ENCODE measurements around the gene CRYBG2. TPM values are rescaled to one million over a fixed set of nuclear protein-coding genes. Genes with fewer than 3 reads are reported as not detected.
"Not testable (repeated sequence)": the region's sequence is repeated elsewhere in the genome, so short reads cannot be mapped to it uniquely, and the experiment has no call there.

The CRYBG2 gene
- total and polyA plus RNA-seq, 5 donors, result not detected

GRCh38 chr1:26305667-26306289 is 48.2 kb downstream of the CRYBG2 start:
- no peaks in the 10 kb centered on the region for H3K9me3 ChIP-seq (ENCODE audit: control insufficient read depth, low read length)
- peaks cover 6% of the 10 kb centered on the region for H3K4me1 ChIP-seq (ENCODE audit: control insufficient read depth, insufficient read depth, low read length)
- DNase-seq (peak in 1 of 3 donors; percentile 33), ATAC-seq (no peak)
- intact Hi-C loops (cut with DNase I), result no loop called here
- H3K27me3 ChIP-seq (ENCODE audit: control insufficient read depth, insufficient read depth), result no peaks in the 10 kb centered on the region
- WGBS, result 34% methylated on average over 8 of the region's 8 CpGs
- peak overlapping the region; percentile 57 for H3K4me3 ChIP-seq (ENCODE audit: low read length)
- peak overlapping the region; percentile 23 for H3K27ac ChIP-seq (ENCODE audit: low read length)

GRCh38 chr1:26302733-26303405 is 51.1 kb downstream of the CRYBG2 start:
- intact Hi-C loops (cut with DNase I), result no loop called here

GRCh38 chr1:26300578-26301275 is 53.2 kb downstream of the CRYBG2 start:
- H3K27me3 ChIP-seq (ENCODE audit: control insufficient read depth, insufficient read depth), result no peaks in the 10 kb centered on the region
- 89% methylated on average over 11 of the region's 11 CpGs for WGBS
- no peak overlapping the region for H3K27ac ChIP-seq (ENCODE audit: low read length)
- H3K9me3 ChIP-seq (ENCODE audit: control insufficient read depth, low read length), result no peaks in the 10 kb centered on the region
- no peak overlapping the region for H3K4me3 ChIP-seq (ENCODE audit: low read length)
- H3K4me1 ChIP-seq (ENCODE audit: control insufficient read depth, insufficient read depth, low read length), result no peaks in the 10 kb centered on the region
- intact Hi-C loops (cut with DNase I), result no loop called here
- DNase-seq (peak in 2 of 3 donors; percentile 45 to 54), ATAC-seq (no peak)

More at GRCh38 chr1:26302733-26303405, 51.1 kb downstream of the CRYBG2 start:
- H3K9me3 ChIP-seq (ENCODE audit: control insufficient read depth, low read length), result no peaks in the 10 kb centered on the region
- H3K4me1 ChIP-seq (ENCODE audit: control insufficient read depth, insufficient read depth, low read length), result peaks cover 6% of the 10 kb centered on the region
- no peak overlapping the region for H3K27ac ChIP-seq (ENCODE audit: low read length)
- 57% methylated on average over 8 of the region's 8 CpGs for WGBS
- DNase-seq, result peak in 1 of 3 donors; percentile 36
- H3K27me3 ChIP-seq (ENCODE audit: control insufficient read depth, insufficient read depth), result no peaks in the 10 kb centered on the region
- peak in 1 of 2 donors; percentile 50 for ATAC-seq
- no peak overlapping the region for H3K4me3 ChIP-seq (ENCODE audit: low read length)

- Histone ChIP-seq H3K4me3 (ENCODE audit: low read length) (no peak overlapping the region), H3K4me1 (ENCODE audit: control insufficient read depth, insufficient read depth, low read length) (no peaks in the 10 kb centered on the region), H3K9me3 (ENCODE audit: control insufficient read depth, low read length) (no peaks in the 10 kb centered on the region), H3K27ac (ENCODE audit: low read length) (no peak overlapping the region), H3K27me3 (ENCODE audit: control insufficient read depth, insufficient read depth) (no peaks in the 10 kb centered on the region)
- peak in 1 of 3 donors; percentile 17 for DNase-seq
- intact Hi-C loops (cut with DNase I), result no loop called here
- no peak for ATAC-seq
- 72% methylated on average over 6 of the region's 6 CpGs for WGBS
Observed at GRCh38 chr1:26297791-26298124, 56.2 kb downstream of the CRYBG2 start.

GRCh38 chr1:26297057-26297790 is 56.7 kb downstream of the CRYBG2 start:
- intact Hi-C loops (cut with DNase I), result no loop called here
- ATAC-seq (no peak), DNase-seq (peak in 1 of 3 donors; percentile 13)
- Histone ChIP-seq H3K9me3 (ENCODE audit: control insufficient read depth, low read length) (no peaks in the 10 kb centered on the region), H3K4me1 (ENCODE audit: control insufficient read depth, insufficient read depth, low read length) (no peaks in the 10 kb centered on the region), H3K4me3 (ENCODE audit: low read length) (no peak overlapping the region), H3K27ac (ENCODE audit: low read length) (no peak overlapping the region), H3K27me3 (ENCODE audit: control insufficient read depth, insufficient read depth) (no peaks in the 10 kb centered on the region)
- WGBS, result 91% methylated on average over 12 of the region's 12 CpGs

- Histone ChIP-seq H3K27ac (ENCODE audit: low read length) (no peak overlapping the region), H3K9me3 (ENCODE audit: control insufficient read depth, low read length) (no peaks in the 10 kb centered on the region), H3K4me3 (ENCODE audit: low read length) (no peak overlapping the region), H3K4me1 (ENCODE audit: control insufficient read depth, insufficient read depth, low read length) (no peaks in the 10 kb centered on the region), H3K27me3 (ENCODE audit: control insufficient read depth, insufficient read depth) (no peaks in the 10 kb centered on the region)
- intact Hi-C loops (cut with DNase I), result no loop called here
- DNase-seq, result peak in 1 of 3 donors; percentile 19
- WGBS, result 91% methylated on average over 16 of the region's 16 CpGs
- no peak for ATAC-seq
Observed at GRCh38 chr1:26296340-26297056, 57.4 kb downstream of the CRYBG2 start.

- ATAC-seq (no peak), DNase-seq (peak in 1 of 3 donors; percentile 41)
- Histone ChIP-seq H3K4me1 (ENCODE audit: control insufficient read depth, insufficient read depth, low read length) (no peaks in the 10 kb centered on the region), H3K27ac (ENCODE audit: low read length) (no peak overlapping the region), H3K9me3 (ENCODE audit: control insufficient read depth, low read length) (no peaks in the 10 kb centered on the region), H3K27me3 (ENCODE audit: control insufficient read depth, insufficient read depth) (no peaks in the 10 kb centered on the region), H3K4me3 (ENCODE audit: low read length) (no peak overlapping the region)
- 88% methylated on average over 22 of the region's 22 CpGs for WGBS
- intact Hi-C loops (cut with DNase I), result no loop called here
Observed at GRCh38 chr1:26295194-26296138, 58.5 kb downstream of the CRYBG2 start.

- H3K27ac ChIP-seq (ENCODE audit: low read length), result no peak overlapping the region
- ATAC-seq (no peak), DNase-seq (peak in 1 of 3 donors; percentile 16)
- no peaks in the 10 kb centered on the region for H3K27me3 ChIP-seq (ENCODE audit: control insufficient read depth, insufficient read depth)
- intact Hi-C loops (cut with DNase I), result no loop called here
- no peaks in the 10 kb centered on the region for H3K9me3 ChIP-seq (ENCODE audit: control insufficient read depth, low read length)
- H3K4me1 ChIP-seq (ENCODE audit: control insufficient read depth, insufficient read depth, low read length), result no peaks in the 10 kb centered on the region
- 85% methylated on average over 11 of the region's 11 CpGs for WGBS
- no peak overlapping the region for H3K4me3 ChIP-seq (ENCODE audit: low read length)
Observed at GRCh38 chr1:26293911-26294463, 59.9 kb downstream of the CRYBG2 start.

GRCh38 chr1:26292735-26293134 is 61.2 kb downstream of the CRYBG2 start:
- H3K4me1 ChIP-seq (ENCODE audit: control insufficient read depth, insufficient read depth, low read length); H3K27ac ChIP-seq (ENCODE audit: low read length); ATAC-seq; H3K4me3 ChIP-seq (ENCODE audit: low read length); H3K9me3 ChIP-seq (ENCODE audit: control insufficient read depth, low read length); DNase-seq; intact Hi-C loops (cut with DNase I); H3K27me3 ChIP-seq (ENCODE audit: control insufficient read depth, insufficient read depth): not testable (repeated sequence)
- 91% methylated on average over 5 of the region's 5 CpGs for WGBS

All from right cardiac atrium (tissue), 5 donors.